ENCODE results near the gene IGF2BP3. TPM values are rescaled to one million over a fixed set of nuclear protein-coding genes. Genes with fewer than 3 reads are reported as not detected.
"Not testable (repeated sequence)": the region's sequence is repeated elsewhere in the genome, so short reads cannot be mapped to it uniquely, and the experiment has no call there.

Gene IGF2BP3
- polyA plus RNA-seq, 1 donor from 2014 or later = 5.4 TPM

DNA sequence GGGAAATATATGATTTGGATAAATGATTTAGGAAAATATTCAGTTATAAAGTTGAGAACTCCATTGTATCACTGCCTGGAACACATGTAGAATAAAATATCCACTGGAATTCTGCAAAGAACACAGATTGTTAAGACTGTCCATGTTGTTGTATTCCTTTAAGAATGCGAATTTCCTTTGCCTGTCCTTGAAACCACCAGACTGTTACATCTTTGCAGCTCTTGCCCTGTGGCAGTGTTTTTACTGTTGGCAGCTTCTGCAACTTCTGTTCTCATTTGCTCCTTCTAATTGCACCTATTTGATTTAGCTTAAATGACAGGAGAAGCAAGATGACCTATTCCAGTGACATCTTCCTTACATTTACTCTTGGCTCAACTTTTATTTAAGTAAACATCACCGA, 131.4 kb downstream of the IGF2BP3 start:
- no peaks in the 10 kb centered on the region for H3K36me3 Mint-ChIP-seq
- peaks cover 2% of the 10 kb centered on the region for H3K27me3 Mint-ChIP-seq
- H3K4me3 Mint-ChIP-seq = no peak overlapping the region
- H3K9me3 Mint-ChIP-seq = peaks cover 0 to 2% (median 0%) of the 10 kb centered on the region in 3 donors
- no peak overlapping the region for H3K27ac Mint-ChIP-seq
- H3K4me1 Mint-ChIP-seq = no peaks in the 10 kb centered on the region

DNA sequence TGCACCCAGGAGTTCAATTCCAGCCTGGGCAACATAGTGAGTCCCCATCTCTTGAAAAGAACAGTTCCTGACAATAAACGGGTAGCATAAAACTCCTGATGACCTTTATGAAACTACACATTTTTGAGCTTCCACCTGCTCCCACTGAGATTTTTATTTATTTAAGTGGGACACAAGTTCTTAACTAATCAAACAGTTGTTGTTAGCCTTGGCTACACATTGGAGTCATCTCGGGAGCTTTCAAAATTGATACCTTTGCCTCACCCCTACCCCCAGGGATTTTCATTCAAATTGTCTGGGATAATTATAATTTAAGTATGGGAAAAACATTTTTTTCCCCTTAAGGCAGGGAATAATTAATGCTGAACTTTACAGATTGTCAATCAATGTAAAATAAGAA, 131.9 kb downstream of the IGF2BP3 start:
- Mint-ChIP-seq H3K27me3 (peaks cover 2% of the 10 kb centered on the region), H3K4me1 (no peaks in the 10 kb centered on the region), H3K27ac (no peak overlapping the region), H3K36me3 (no peaks in the 10 kb centered on the region), H3K4me3 (no peak overlapping the region), H3K9me3 (peaks cover 0 to 2% (median 0%) of the 10 kb centered on the region in 3 donors)

DNA sequence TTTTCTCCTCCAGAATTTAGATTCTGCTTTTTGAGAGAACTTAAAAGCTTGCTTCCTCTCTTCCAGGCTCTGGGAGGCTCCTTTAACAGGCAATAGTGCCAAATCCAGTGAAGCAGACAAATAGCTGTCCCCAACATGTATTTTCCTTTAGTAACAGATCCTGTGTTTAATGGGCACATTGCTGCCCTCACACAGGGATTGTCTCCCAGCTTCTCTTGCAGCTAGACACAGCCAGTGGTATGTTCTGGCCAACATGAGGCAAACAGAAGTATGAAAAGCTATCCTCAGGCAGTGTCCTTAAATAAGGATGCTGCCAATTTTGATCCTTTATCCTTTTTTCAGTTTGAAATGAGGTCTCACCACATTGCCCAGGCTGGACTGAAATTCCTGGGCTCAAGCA, 132.9 kb downstream of the IGF2BP3 start:
- Mint-ChIP-seq H3K4me1 (no peaks in the 10 kb centered on the region), H3K36me3 (no peaks in the 10 kb centered on the region), H3K27me3 (peaks cover 2% of the 10 kb centered on the region), H3K27ac (no peak overlapping the region), H3K4me3 (no peak overlapping the region), H3K9me3 (peaks cover 0 to 2% (median 0%) of the 10 kb centered on the region in 3 donors)

DNA sequence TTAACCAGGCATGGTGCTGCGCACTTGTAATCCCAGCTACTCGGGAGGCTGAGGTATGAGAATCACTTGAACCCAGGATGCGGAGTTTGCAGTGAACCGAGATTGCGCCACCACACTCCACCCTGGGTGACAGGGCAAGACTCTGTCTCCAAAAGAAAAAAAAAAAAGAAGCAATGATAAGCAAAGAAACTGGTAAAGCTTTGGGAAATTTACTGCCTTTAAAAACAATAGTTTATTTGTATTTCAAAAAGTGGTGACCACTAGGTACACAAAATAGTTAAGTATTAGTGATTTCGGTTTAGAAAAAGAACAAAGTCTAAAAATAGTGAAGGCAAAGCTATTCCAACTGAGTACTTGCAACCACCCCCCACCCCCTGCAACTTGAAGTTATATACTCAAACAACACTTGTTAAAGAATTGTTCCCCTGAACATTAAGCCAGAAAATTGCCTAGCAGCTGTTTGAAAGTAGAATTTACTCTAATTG, 133.4 kb downstream of the IGF2BP3 start:
- Mint-ChIP-seq H3K36me3 (no peaks in the 10 kb centered on the region), H3K27me3 (peaks cover 2% of the 10 kb centered on the region), H3K4me3 (no peak overlapping the region), H3K27ac (no peak overlapping the region), H3K4me1 (no peaks in the 10 kb centered on the region), H3K9me3 (peaks cover 0 to 2% (median 0%) of the 10 kb centered on the region in 3 donors)

DNA sequence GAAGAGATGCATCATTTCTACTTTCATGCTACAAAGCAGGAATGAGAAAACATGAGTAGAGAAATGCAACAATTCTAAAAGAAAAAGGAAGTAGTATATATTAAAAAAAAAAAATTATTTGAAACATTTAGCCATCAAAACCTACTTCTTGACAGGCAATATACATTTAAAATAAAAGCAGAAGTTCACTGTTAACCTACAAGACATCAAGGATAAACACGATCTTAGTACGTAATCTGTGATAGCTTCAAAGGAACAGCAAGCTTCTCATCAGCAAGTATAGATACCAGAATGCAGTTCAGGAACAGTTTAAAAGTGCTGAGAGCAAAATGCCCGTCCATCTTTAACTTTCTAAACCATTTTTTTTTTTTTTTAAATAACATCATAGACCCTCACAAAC, 134.2 kb downstream of the IGF2BP3 start:
- no peaks in the 10 kb centered on the region for H3K36me3 Mint-ChIP-seq
- no peak overlapping the region for H3K4me3 Mint-ChIP-seq
- H3K9me3 Mint-ChIP-seq = peaks cover 0 to 2% (median 0%) of the 10 kb centered on the region in 3 donors
- H3K27ac Mint-ChIP-seq = no peak overlapping the region
- peaks cover 2% of the 10 kb centered on the region for H3K27me3 Mint-ChIP-seq
- no peaks in the 10 kb centered on the region for H3K4me1 Mint-ChIP-seq

DNA sequence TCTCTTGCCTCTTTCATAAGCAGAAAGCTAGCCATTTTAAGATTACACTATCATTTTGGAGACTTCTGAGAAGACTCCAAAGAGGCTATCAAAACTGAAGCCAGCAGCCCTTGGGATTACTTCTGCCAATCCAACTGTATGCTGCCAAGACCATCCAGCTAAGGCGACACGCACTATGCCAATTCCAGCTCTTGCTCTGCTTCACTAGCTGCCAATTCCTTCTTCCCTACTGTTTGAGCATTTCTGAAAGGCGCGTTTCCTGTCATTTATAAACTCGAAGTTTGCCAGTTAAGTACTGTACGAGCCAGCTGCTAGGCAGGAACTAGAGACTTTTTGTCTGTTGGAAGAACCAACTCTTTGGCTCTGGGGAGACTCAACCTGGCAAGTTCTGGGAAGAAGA, 134.7 kb downstream of the IGF2BP3 start:
- no peak overlapping the region for H3K4me3 Mint-ChIP-seq
- H3K4me1 Mint-ChIP-seq = no peaks in the 10 kb centered on the region
- H3K27me3 Mint-ChIP-seq = peaks cover 2% of the 10 kb centered on the region
- H3K9me3 Mint-ChIP-seq = peaks cover 0 to 2% (median 0%) of the 10 kb centered on the region in 3 donors
- H3K27ac Mint-ChIP-seq = no peak overlapping the region
- no peaks in the 10 kb centered on the region for H3K36me3 Mint-ChIP-seq

DNA sequence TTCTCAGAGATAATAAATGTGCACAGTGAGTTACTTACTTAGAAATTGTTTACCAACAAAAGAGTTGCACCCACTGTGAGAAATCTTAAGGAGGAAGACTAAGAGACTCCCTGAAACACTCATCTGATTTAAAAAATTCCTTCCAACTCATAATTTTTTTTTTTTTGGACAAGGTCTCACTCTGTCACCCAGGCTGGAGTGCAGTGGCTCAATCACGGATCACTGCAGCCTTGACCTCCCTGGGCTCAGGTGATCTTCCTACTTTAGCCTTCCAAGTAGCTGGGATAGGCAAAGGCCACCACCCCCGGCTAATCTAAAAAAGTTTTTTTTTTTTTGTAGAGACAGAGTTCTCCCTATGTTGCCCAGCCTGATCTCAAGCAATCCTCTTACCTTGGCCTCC, 135.2 kb downstream of the IGF2BP3 start:
- Mint-ChIP-seq H3K27me3 (peaks cover 2% of the 10 kb centered on the region), H3K36me3 (no peaks in the 10 kb centered on the region), H3K9me3 (peaks cover 0 to 2% (median 0%) of the 10 kb centered on the region in 3 donors), H3K27ac (no peak overlapping the region), H3K4me1 (no peaks in the 10 kb centered on the region), H3K4me3 (no peak overlapping the region)

DNA sequence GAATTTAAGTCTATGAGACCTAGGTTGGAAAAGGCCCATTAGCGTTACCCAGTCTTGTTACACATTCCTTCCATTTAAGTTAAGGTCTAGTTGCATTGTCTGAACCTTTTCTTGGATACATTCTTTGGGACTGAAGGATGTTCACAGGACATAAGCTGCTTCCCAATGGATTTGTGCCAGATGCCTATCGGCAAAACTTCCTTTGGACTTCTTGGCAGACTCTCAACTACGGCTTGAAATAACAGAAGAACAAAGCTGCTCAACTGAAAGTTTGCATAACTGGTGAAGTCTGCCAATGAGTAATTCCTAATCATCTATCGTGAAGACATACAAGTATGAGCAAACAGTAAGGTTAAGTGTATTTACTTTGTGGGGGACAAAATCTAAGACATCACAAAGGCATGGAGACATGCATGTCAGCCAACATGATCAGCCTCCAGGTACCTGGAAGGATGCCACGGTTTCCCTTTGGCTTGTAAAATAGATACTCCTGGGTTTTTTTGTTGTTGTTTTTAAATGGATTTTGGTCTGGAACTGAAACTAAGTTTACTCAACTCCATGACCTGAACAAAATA, 135.7 kb downstream of the IGF2BP3 start:
- H3K4me1 Mint-ChIP-seq = no peaks in the 10 kb centered on the region
- H3K27me3 Mint-ChIP-seq = peaks cover 2% of the 10 kb centered on the region
- no peak overlapping the region for H3K27ac Mint-ChIP-seq
- no peaks in the 10 kb centered on the region for H3K36me3 Mint-ChIP-seq
- no peak overlapping the region for H3K4me3 Mint-ChIP-seq
- H3K9me3 Mint-ChIP-seq = peaks cover 0 to 2% (median 0%) of the 10 kb centered on the region in 3 donors

DNA sequence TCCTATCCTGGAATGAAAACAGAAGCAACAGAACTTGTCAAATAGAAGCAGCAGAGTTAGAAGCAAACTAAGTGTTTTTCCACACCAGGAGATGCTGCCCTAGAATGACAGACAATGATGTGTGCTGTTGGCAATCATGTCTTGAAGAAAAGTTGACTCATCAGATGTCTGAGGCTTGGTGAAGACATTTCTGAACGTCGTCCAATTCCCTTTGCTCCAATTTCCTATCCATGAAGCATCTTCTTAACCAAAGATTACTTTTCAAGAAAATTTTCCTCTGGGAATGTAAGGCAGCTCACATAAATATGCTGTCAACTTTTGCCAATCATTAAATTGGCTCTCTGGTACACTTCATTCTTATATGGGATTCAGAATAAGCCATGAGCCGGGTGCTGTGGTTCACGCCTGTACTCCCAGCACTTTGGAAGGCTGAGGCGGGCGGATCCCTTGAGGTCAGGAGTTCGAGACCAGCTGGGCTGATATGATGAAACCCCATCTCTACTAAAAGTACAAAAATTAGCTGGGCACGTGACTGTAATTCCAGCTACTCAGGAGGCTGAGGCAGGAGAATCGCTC, 136.5 kb downstream of the IGF2BP3 start:
- Mint-ChIP-seq H3K27ac (no peak overlapping the region), H3K4me1 (no peaks in the 10 kb centered on the region), H3K27me3 (peaks cover 2% of the 10 kb centered on the region), H3K4me3 (no peak overlapping the region), H3K36me3 (no peaks in the 10 kb centered on the region), H3K9me3 (peaks cover 0 to 2% (median 0%) of the 10 kb centered on the region in 3 donors)

DNA sequence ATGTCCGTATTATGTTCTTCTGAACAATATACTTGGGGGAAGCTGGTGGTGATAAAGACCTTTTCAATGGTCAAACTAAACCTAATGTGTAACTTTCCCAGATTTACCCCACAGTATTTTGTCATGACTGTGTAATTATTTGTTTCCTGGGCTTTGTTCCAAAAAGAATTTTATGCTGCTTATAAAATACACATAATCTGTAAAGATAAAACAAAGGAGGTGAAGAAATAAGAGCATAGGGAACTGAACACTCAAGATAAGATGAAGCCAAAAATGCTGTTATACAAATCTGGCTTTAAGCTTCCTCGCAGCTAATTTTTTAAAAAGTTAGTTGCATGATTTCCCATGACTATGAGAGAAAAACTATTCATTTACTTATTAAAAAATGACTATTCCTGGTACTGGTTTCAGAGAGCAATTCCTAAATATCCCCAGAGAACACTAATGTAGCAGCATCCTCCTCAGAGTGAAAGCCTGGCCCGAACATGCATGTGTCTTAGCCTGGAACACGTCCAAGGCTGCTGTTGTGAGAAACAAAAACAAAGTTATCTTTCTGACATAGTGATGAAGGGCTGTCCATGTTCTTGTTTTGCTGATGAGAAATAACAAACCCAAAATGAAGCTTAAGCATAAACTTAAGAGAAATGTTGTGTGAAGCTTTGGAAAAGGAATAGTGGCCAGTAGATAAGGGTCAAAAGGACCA, 137.2 kb downstream of the IGF2BP3 start:
- H3K36me3 Mint-ChIP-seq = no peaks in the 10 kb centered on the region
- no peak overlapping the region for H3K27ac Mint-ChIP-seq
- H3K4me3 Mint-ChIP-seq = no peak overlapping the region
- peaks cover 2% of the 10 kb centered on the region for H3K27me3 Mint-ChIP-seq
- no peaks in the 10 kb centered on the region for H3K4me1 Mint-ChIP-seq
- peaks cover 0 to 2% (median 0%) of the 10 kb centered on the region in 3 donors for H3K9me3 Mint-ChIP-seq

DNA sequence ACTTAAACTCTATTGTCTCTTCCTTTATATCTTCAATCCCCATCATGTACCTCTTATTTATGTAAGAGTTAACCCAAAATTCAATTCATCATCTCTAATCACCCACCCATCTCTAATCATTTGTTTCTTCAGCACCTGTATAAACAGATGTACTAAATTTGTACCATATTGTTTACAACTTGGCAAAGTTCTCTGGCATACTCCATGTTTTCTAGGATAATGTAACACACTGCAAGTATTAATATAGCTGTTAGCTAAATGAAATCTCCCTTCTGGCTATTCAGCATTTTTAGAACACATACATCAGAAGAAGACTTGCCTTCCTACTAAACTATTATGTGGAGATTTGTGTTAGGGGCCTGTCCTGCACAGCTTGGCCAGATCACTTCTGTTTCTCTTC, 138.1 kb downstream of the IGF2BP3 start:
- no peaks in the 10 kb centered on the region for H3K27me3 Mint-ChIP-seq
- H3K9me3 Mint-ChIP-seq = no peaks in the 10 kb centered on the region
- H3K27ac Mint-ChIP-seq = no peak overlapping the region
- no peak overlapping the region for H3K4me3 Mint-ChIP-seq
- H3K36me3 Mint-ChIP-seq = peaks cover 2% of the 10 kb centered on the region
- no peaks in the 10 kb centered on the region for H3K4me1 Mint-ChIP-seq

DNA sequence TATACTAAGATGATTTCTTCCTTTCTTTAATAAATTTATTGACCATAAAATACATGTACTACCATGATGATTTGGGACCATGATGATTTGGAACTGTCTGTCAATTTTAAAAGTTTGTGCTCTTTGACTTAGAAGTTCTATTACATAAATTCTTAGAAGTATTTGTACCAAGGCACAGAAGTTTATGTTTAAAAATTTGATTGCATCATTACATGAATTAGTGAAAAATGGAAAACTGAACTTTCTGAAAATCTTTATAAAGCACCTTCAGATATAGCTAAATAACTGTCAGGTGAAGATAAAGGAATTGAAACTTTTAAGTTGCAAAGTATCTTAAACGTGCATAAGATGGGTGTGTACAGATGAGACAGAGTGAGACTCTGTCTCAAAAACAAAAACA, 139.2 kb downstream of the IGF2BP3 start:
- Mint-ChIP-seq H3K9me3 (no peaks in the 10 kb centered on the region), H3K36me3 (peaks cover 2% of the 10 kb centered on the region), H3K4me3 (no peak overlapping the region), H3K27ac (no peak overlapping the region), H3K27me3 (no peaks in the 10 kb centered on the region), H3K4me1 (no peaks in the 10 kb centered on the region)

DNA sequence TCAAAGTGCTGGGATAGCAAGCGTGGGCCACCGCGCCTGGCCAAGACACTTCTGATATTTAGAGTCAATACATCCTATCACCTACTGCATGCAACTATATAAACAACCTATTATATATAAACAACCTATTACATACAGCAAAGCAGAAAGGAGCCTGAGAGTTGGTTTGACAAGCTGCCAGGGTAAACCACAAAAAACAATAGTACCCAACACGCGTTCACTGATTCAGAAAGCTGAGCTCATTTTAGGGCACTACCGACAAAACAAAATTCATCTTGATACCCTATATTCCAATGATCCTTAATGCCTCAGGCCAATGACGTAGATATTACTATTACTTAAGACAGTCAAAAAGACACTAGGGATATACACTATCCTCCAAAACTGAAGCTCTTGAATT, 154.9 kb downstream of the IGF2BP3 start:
- no peaks in the 10 kb centered on the region for H3K4me1 Mint-ChIP-seq
- no peaks in the 10 kb centered on the region for H3K27me3 Mint-ChIP-seq
- H3K27ac Mint-ChIP-seq = no peak overlapping the region
- no peaks in the 10 kb centered on the region for H3K9me3 Mint-ChIP-seq
- no peak overlapping the region for H3K4me3 Mint-ChIP-seq
- H3K36me3 Mint-ChIP-seq = no peaks in the 10 kb centered on the region

DNA sequence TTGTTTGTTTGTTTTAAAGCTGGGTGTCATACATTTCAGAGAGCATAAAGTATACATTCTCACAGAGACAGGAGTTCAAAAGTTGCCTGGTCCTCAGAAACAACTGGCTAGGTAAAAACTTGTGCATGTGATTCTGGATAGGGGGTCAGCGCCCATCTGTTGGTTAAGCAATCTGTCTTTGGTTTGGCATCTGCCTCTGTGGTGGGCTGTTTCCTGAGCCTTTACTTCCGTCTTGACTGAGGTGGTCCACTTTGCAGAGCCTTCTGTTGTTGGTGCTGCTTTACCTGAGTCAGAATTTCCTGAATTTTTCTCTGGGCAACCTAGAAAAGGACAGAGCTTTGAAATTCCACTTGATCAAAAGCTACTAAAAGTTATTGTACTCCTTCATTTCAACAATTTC, 158.2 kb downstream of the IGF2BP3 start:
- not testable (repeated sequence) for H3K4me1 Mint-ChIP-seq, H3K27me3 Mint-ChIP-seq, H3K36me3 Mint-ChIP-seq, H3K9me3 Mint-ChIP-seq, H3K4me3 Mint-ChIP-seq, H3K27ac Mint-ChIP-seq

DNA sequence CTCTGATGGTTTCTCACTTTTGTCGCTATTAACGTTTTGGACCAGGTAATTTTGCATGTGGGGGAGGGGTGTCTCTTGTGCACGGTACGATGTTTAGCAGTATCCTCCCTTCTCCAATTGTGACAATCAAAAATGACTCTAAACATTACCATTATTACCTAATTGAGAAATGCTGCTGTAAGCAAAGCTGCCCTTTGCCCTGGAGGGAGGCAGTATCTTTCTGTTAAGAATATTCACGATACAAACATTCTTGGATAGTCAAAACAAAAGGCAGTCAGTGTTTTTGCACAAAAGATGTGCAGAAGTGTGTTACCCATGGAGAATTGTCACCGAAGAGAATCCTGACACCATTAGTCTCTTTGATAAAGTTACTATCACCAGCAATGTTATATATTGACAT, 161.5 kb downstream of the IGF2BP3 start:
- Mint-ChIP-seq H3K9me3 (no peaks in the 10 kb centered on the region), H3K4me1 (peaks cover 15 to 21% (median 17%) of the 10 kb centered on the region in 3 donors), H3K36me3 (peaks cover 6% of the 10 kb centered on the region), H3K27me3 (no peaks in the 10 kb centered on the region), H3K27ac (no peak overlapping the region), H3K4me3 (no peak overlapping the region)
